HepG2 (cell line): Measurements from ENCODE around the gene NRL.

Experiments
- AKNA ChIP-seq: sonication (generic); formaldehyde crosslinking; IDR thresholded peaks from 2 replicates; pipeline ENCODE4 v1.4.0; 2020; ENCODE audit warnings: missing genetic modification reagents, borderline replicate concordance
- BRCA1 ChIP-seq: sonication (generic); formaldehyde crosslinking; IDR thresholded peaks from 2 replicates; pipeline ENCODE4 v1.4.0; 2020; ENCODE audit warnings: missing genetic modification reagents
- CBX1 ChIP-seq: IDR thresholded peaks from one replicate; pipeline ENCODE4 v1.6.1; 2016; ENCODE audit warnings: antibody characterized with exemption, low read depth
- CTCF ChIP-seq: sonication (generic); formaldehyde crosslinking; IDR thresholded peaks from 2 replicates; pipeline ENCODE4 v1.5.0; 2020; ENCODE audit warnings: mild to moderate bottlenecking, missing genetic modification reagents, moderate library complexity
- EZH2 ChIP-seq: conservative IDR thresholded peaks from 2 replicates; pipeline ENCODE4 v1.6.1; 2012; ENCODE audit warnings: mild to moderate bottlenecking, low read depth, low read length, moderate library complexity
- MAZ ChIP-seq, 2 experiments: sonication (generic) in 1 of 2; formaldehyde crosslinking in 1 of 2; IDR thresholded peaks; 2 replicates each; pipeline versions ENCODE4 v1.5.0 to v1.6.1; 2012 to 2020; ENCODE audit warnings: low read depth in 2 of 2, mild to moderate bottlenecking in 2 of 2, borderline replicate concordance in 1 of 2, improper control_type of control experiment in 1 of 2, low read length in 1 of 2, missing genetic modification reagents in 1 of 2, moderate library complexity in 1 of 2
- NFATC3 ChIP-seq: sonication (generic); formaldehyde crosslinking; IDR thresholded peaks from 2 replicates; pipeline ENCODE4 v1.5.1; 2020; ENCODE audit warnings: mild to moderate bottlenecking, missing genetic modification reagents
- NR2C2 ChIP-seq: sonication (generic); formaldehyde crosslinking; IDR thresholded peaks from 2 replicates; pipeline ENCODE4 v1.4.0; 2020; ENCODE audit warnings: missing genetic modification reagents, mild to moderate bottlenecking, moderate library complexity, borderline replicate concordance
- PTBP1 ChIP-seq: fragments of 200-400 bp; formaldehyde crosslinking; IDR thresholded peaks from 2 replicates; pipeline ENCODE4 v1.6.1; 2018; ENCODE audit warnings: low read length, low read depth; ENCODE audit not compliant: poor library complexity, severe bottlenecking
- SP4 ChIP-seq: sonication (generic); formaldehyde crosslinking; IDR thresholded peaks from 2 replicates; pipeline ENCODE4 v1.8.1; 2023; ENCODE audit warnings: mild to moderate bottlenecking, missing genetic modification reagents
- TBL1XR1 ChIP-seq: fragments of 150-350 bp; IDR thresholded peaks from 2 replicates; pipeline ENCODE4 v1.6.1; 2014; ENCODE audit warnings: borderline replicate concordance, low read length; ENCODE audit not compliant: partially characterized antibody
- TF ChIP-seq, protein P1 (sequence below): sonication (generic); formaldehyde crosslinking; IDR thresholded peaks from 2 replicates; pipeline ENCODE4 v1.4.0; 2020; ENCODE audit warnings: missing genetic modification reagents
- TF ChIP-seq, protein P2 (sequence below): sonication (generic); formaldehyde crosslinking; IDR thresholded peaks from 2 replicates; pipeline ENCODE4 v1.5.0; 2020; ENCODE audit warnings: missing genetic modification reagents

DNA sequence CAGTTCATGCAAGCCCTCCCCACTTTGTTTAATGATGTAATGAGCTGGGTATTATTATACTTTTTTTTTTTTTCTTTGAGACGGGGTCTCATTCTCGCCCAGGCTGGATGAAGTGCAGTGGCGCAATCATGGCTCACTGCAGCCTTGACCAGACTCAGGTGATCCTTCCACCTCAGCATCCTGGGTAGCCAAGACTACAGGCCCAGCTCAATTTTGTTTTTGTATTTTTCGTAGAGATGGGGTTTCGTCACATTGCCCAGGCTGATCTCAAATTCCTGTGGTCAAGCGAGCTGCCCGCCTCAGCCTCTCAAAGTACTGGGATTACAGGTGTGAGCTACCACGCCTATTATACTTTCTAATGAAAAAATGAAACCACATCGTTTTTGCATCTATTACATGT is 4.7 kb downstream of the NRL start:
- TF ChIP-seq MAZ (IDR thresholded peaks at IDR 0.05; ENCODE audit: borderline replicate concordance, low read depth, low read length) = no peak
- TF ChIP-seq MAZ (CRISPR knock-in tag; IDR thresholded peaks at IDR 0.05; ENCODE audit: low read depth) = no peak
- no peak; the same call in 1 of the 2 replicates for TF ChIP-seq NR2C2
- no peak for TF ChIP-seq TBL1XR1
- TF ChIP-seq NFATC3 (CRISPR knock-in tag) = no peak
- no peak for TF ChIP-seq CBX1
- TF ChIP-seq EZH2 = no peak
- TF ChIP-seq AKNA (CRISPR knock-in tag) = no peak
- no peak for TF ChIP-seq BRCA1 (CRISPR knock-in tag)
- no peak for TF ChIP-seq SP4 (CRISPR knock-in tag)
- TF ChIP-seq, protein P1, sequence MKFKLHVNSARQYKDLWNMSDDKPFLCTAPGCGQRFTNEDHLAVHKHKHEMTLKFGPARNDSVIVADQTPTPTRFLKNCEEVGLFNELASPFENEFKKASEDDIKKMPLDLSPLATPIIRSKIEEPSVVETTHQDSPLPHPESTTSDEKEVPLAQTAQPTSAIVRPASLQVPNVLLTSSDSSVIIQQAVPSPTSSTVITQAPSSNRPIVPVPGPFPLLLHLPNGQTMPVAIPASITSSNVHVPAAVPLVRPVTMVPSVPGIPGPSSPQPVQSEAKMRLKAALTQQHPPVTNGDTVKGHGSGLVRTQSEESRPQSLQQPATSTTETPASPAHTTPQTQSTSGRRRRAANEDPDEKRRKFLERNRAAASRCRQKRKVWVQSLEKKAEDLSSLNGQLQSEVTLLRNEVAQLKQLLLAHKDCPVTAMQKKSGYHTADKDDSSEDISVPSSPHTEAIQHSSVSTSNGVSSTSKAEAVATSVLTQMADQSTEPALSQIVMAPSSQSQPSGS = no peak
- TF ChIP-seq, protein P2, sequence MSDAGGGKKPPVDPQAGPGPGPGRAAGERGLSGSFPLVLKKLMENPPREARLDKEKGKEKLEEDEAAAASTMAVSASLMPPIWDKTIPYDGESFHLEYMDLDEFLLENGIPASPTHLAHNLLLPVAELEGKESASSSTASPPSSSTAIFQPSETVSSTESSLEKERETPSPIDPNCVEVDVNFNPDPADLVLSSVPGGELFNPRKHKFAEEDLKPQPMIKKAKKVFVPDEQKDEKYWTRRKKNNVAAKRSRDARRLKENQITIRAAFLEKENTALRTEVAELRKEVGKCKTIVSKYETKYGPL (CRISPR knock-in tag) = no peak
- no peak for TF ChIP-seq PTBP1
- no peak for TF ChIP-seq CTCF
